ENCODE measurements around the gene SPATA32. TPM values are rescaled to one million over a fixed set of nuclear protein-coding genes. Genes with fewer than 3 reads are reported as not detected.

SPATA32 gene
- total RNA-seq, 4 donors from 2014 or later: not detected

DNA sequence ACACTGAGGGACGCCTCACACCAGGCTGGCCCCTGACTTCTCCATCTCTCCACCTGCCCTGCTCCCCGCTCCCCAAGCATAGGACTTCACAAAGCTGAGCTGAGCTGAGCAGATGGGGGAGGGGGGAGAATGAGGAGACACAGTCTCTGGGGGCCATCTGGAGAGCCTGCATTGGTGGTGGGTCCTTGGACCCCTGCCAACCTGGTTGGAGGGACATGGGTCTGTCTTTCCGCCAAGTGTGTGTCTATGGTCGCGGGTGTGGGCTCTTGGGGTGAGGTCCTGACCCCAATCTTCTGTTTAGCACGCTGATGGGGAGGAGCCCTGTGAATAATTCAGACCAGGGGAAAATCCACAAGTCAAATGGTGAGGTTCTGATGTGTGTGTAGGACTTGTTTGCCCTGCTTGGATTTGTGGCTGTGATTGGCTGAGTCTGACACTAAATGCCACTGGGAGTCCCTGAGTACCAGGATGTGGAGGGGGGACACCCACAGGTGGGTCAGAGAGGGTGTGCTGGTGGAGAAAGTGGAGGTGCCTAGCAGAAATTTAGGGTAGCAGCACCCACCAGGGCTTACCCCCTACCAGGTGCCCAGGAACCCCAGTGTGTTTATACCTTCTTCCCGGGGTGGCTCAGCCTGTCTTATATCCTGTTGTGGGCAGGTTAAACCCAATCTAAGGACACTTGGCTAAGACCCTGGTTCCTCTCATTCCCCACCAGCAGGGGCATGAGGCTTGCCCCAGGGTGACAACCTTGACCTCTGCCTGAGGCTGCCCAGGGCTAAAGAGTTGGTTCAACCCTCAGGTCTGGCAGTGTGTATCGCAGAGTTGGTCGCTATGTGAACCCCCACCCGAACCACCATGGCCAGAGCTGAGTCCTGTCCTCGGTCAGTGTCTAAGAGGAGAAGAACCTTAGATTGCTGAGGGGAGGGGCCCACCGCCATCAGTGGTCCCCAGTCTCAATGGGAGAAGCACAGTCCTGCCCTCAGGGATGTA lies 38.1 kb downstream of the SPATA32 start:
- H3K4me3 ChIP-seq: peak overlapping the region in 2 of 4 donors; percentile 64 to 83
- TF ChIP-seq POLR2AphosphoS5 (IDR thresholded peaks at IDR 0.05) (no peak), EP300 (IDR thresholded peaks at IDR 0.05) (no peak), POLR2A (IDR thresholded peaks at IDR 0.05; ENCODE audit: low read depth) (no peak)
- TF ChIP-seq, protein P1, sequence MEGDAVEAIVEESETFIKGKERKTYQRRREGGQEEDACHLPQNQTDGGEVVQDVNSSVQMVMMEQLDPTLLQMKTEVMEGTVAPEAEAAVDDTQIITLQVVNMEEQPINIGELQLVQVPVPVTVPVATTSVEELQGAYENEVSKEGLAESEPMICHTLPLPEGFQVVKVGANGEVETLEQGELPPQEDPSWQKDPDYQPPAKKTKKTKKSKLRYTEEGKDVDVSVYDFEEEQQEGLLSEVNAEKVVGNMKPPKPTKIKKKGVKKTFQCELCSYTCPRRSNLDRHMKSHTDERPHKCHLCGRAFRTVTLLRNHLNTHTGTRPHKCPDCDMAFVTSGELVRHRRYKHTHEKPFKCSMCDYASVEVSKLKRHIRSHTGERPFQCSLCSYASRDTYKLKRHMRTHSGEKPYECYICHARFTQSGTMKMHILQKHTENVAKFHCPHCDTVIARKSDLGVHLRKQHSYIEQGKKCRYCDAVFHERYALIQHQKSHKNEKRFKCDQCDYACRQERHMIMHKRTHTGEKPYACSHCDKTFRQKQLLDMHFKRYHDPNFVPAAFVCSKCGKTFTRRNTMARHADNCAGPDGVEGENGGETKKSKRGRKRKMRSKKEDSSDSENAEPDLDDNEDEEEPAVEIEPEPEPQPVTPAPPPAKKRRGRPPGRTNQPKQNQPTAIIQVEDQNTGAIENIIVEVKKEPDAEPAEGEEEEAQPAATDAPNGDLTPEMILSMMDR (IDR thresholded peaks at IDR 0.05): no peak
- peaks cover 63 to 77% (median 67%) of the 10 kb centered on the region in 4 donors for H3K4me1 ChIP-seq
- peak overlapping the region; percentile 59 to 80 (median 72) for H3K27ac ChIP-seq (replicated peaks in 1 of 4)
- peaks cover 0 to 43% (median 3%) of the 10 kb centered on the region in 4 donors for H3K27me3 ChIP-seq
- WGBS: 76% methylated on average over 11 of the region's 12 CpGs
- H3K9me3 ChIP-seq: no peaks in the 10 kb centered on the region
- no peak for DNase-seq (ENCODE audit: extremely low spot score)
- intact Hi-C loops (cut with DNase I): loop anchor here (5.0 kb wide), 1 partner anchor 48 kb away; no protein-coding TSS in a partner anchor
- no peaks in the 10 kb centered on the region for H3K36me3 ChIP-seq

DNA sequence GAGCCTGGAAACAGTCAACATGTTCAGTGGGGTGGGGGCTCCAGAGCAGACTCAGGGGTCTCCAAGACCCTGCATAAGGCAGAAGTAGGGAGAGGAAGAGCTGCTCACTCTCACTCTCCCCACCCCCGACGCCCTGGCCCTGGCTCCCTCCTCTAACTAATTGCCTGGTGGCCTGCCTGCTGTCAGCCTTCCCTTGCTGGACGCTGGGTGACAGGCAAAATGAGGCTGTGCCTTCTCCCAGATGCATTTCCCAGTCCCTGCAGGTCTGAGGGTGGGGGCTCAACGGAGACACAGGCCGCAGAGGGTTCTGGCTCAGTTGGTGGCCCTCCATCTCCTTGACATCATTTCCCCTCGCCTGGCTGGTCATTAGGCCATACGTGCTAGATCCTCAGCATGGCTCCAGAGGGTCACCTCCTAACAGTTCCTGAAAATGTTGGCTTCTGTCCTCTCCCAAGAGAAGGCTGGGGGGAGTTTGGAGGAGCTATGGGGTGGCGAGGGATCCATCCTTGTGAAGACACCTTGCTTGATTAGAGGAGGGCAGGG lies 38.8 kb downstream of the SPATA32 start:
- H3K36me3 ChIP-seq: no peaks in the 10 kb centered on the region
- H3K9me3 ChIP-seq: no peaks in the 10 kb centered on the region
- H3K4me3 ChIP-seq: peak overlapping the region; percentile 61 to 83 (median 64)
- no peak for DNase-seq (ENCODE audit: extremely low spot score)
- intact Hi-C loops (cut with DNase I): loop anchor here (5.0 kb wide), 1 partner anchor 49 kb away; no protein-coding TSS in a partner anchor
- peaks cover 57 to 74% (median 64%) of the 10 kb centered on the region in 4 donors for H3K4me1 ChIP-seq
- TF ChIP-seq EP300 (IDR thresholded peaks at IDR 0.05) (no peak), POLR2AphosphoS5 (IDR thresholded peaks at IDR 0.05) (no peak), POLR2A (IDR thresholded peaks at IDR 0.05; ENCODE audit: low read depth) (no peak)
- TF ChIP-seq, protein P1 (IDR thresholded peaks at IDR 0.05): no peak
- peaks cover 0 to 43% (median 3%) of the 10 kb centered on the region in 4 donors for H3K27me3 ChIP-seq
- H3K27ac ChIP-seq (replicated peaks in 1 of 4): peak overlapping the region; percentile 59 to 77 (median 68)
- 85% methylated on average over 6 of the region's 8 CpGs for WGBS

DNA sequence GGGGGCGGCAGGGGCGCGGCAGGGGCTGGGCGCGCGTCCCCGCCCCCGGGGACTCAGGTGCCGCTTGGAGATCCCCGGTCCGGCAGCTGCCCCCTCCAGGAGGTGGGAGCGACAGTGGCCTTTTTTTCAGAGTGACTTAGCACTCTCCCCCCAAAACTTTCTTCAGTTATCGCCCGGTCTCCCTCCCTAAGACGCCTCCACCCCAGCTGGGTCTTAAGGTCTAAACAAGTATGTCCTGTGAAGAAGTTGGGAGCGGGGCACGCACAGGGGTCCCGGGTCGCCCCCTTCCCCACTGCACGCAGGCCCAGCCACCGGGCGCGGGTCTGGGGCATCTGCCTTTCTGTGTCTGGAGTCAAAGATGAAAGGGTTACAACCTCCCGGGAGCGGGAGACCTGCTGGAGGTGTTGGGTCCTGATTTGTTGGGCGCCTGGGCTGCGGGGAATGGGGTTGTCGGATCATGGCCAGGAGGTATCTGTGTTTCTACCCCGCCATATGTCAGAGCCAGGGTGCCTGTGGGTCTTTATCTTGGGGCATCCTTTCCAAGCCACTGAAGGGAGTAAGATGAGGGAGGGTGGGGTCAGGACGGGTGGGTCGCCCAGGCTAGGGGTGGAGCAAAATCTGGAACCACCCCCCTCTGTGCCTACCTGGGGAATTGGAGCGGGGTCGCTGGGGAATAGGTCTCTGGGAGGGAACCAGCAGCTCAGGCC lies 39.5 kb downstream of the SPATA32 start:
- 43% methylated on average over 20 of the region's 33 CpGs for WGBS
- peak overlapping the region; percentile 59 to 77 (median 68) for H3K27ac ChIP-seq (replicated peaks in 1 of 4)
- intact Hi-C loops (cut with DNase I): loop anchor here (5.0 kb wide), 1 partner anchor 50 kb away; no protein-coding TSS in a partner anchor

DNA sequence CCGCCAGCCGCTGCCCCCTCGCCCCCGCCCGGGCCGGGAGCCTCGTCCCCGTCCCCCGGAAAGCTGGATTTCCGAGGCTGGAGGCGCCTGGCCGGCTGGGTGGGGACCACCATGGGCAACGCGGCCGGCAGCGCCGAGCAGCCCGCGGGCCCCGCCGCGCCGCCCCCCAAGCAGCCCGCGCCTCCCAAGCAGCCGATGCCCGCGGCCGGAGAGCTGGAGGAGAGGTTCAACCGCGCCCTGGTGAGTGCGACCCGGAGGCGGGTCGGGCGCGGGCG lies 39.9 kb downstream of the SPATA32 start:
- intact Hi-C loops (cut with DNase I): loop anchor here (5.0 kb wide), 1 partner anchor 50 kb away; no protein-coding TSS in a partner anchor
- WGBS: no CpG with 5 or more reads among the region's 38 CpGs
- no peak for TF ChIP-seq POLR2A (IDR thresholded peaks at IDR 0.05; ENCODE audit: low read depth)
- TF ChIP-seq, protein P1 (IDR thresholded peaks at IDR 0.05): no peak
- Histone ChIP-seq H3K4me3 (peak overlapping the region; percentile 61 to 83 (median 64)), H3K4me1 (peaks cover 47 to 64% (median 53%) of the 10 kb centered on the region in 4 donors), H3K9me3 (no peaks in the 10 kb centered on the region), H3K36me3 (no peaks in the 10 kb centered on the region), H3K27me3 (peaks cover 0 to 43% (median 3%) of the 10 kb centered on the region in 4 donors), H3K27ac (replicated peaks in 1 of 4) (peak overlapping the region; percentile 59 to 77 (median 68))
- DNase-seq (ENCODE audit: extremely low spot score): no peak

More for the DNA sequence above, 39.5 kb downstream of the SPATA32 start:
- Histone ChIP-seq H3K27me3 (peaks cover 0 to 43% (median 3%) of the 10 kb centered on the region in 4 donors), H3K9me3 (no peaks in the 10 kb centered on the region), H3K36me3 (no peaks in the 10 kb centered on the region), H3K4me3 (peak overlapping the region; percentile 61 to 83 (median 64)), H3K4me1 (peaks cover 51 to 68% (median 57%) of the 10 kb centered on the region in 4 donors)
- DNase-seq (ENCODE audit: extremely low spot score): no peak
- no peak for TF ChIP-seq POLR2AphosphoS5 (IDR thresholded peaks at IDR 0.05)
- no peak for TF ChIP-seq POLR2A (IDR thresholded peaks at IDR 0.05; ENCODE audit: low read depth)
- TF ChIP-seq, protein P1 (IDR thresholded peaks at IDR 0.05): no peak
- TF ChIP-seq EP300 (IDR thresholded peaks at IDR 0.05): no peak
